Jurkat, Clone E6-1 (cell line): ENCODE data around the gene NREP.

ENCODE experiments used
- DNase-seq: peaks from one replicate; pipeline ENCODE4 v3.0.0-alpha.2; 2011; ENCODE audit warnings: low read depth, low spot score
- H3K4me3 ChIP-seq: 2 replicates; pipeline ENCODE4 v1.5.1; 2011; ENCODE audit warnings: mild to moderate bottlenecking, low read length, control low read depth, moderate library complexity

The NREP gene

GRCh38 chr5:111772456-111773122 lies 15.6 kb upstream of the NREP start:
- DNase-seq, result no peak
- no peak overlapping the region for H3K4me3 ChIP-seq

DNA sequence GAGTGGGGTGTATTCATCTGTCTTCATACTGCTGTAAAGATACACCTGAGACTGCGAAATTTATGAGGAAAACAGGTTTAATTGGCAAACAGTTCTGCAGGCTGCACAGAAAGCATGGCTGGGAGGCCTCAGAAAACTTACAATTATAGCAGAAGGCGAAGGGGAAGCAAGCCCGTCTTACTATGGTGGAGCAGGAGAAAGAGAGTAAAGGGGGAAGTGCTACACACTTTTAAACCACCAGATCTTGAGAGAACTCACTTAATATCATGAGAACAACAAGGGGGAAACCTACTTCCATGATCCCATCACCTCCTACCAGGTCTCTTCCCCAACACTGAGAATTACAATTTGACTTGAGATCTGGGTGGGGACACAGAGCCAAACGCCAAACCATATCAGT lies 12.5 kb upstream of the NREP start:
- DNase-seq, result no peak
- H3K4me3 ChIP-seq, result no peak overlapping the region

DNA sequence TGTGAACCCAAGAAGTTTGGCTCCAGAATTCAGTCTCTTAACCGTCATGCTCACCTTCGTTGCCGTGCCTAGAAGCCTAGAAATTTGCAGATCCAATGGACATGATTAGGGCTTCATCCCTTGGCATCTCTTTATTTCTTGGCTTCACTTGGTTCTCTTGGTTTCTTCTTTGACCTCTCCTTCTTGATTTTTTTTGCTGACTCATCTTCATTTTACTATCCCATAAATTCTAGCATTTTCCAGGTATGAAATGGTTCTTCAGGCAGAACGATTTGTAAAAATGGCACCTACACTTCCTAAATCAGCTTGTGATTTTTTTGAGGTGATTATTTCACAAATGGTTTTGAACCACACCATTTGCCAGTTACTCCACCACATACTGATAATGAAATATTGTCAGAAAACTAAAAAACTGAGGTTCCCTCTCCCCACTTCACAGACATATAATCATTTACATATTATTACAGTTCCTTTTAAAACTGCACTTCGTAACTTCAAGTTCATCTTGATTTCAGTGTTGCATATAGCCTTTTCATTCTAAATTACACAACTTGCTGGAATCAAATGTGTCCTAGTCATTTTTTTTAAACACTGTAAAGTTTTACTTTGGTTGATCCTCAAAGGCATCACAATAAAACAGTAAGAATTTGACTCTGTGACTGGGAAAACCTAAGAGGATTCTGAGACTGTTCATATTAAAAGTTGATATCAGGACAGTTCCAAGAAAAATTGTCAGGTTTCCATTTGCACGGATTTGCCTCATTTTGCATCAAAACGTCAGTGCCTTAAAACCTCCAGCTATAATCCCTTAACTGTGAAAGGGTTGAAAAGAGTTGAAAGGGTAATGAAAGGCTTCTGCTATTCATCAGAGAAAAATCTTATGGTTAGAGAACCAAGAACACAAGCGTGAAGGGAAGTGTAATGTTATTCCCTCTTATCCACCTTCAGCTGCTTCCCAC lies 8.9 kb upstream of the NREP start:
- no peak overlapping the region for H3K4me3 ChIP-seq
- DNase-seq, result no peak

GRCh38 chr5:111764019-111764418 lies 7.0 kb upstream of the NREP start:
- no peak for DNase-seq
- H3K4me3 ChIP-seq, result no peak overlapping the region

GRCh38 chr5:111762895-111763294 lies 5.9 kb upstream of the NREP start:
- no peak overlapping the region for H3K4me3 ChIP-seq
- no peak for DNase-seq

DNA sequence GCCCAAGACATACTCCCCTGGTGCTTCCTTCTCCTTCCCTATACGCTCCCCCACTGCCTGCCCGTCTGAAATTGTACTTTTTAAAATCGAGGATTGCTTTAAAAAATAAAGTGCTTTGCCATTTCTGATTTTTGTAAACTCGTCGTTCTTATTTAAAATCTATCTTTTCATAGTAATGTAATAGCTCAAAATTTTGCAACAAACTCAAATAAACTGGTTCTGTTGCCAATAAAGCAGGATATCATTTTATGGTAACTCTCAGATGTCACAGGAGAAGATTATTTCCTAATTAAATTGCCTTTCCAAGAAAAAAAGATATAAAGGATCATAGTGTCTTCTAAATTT lies 1.3 kb upstream of the NREP start:
- peak overlapping the region; percentile 61 for H3K4me3 ChIP-seq
- no peak for DNase-seq

- peak; percentile 87 for DNase-seq
- H3K4me3 ChIP-seq, result peak overlapping the region; percentile 88
Observed at GRCh38 chr5:111757355-111758283, 625 bp upstream of the NREP start.

DNA sequence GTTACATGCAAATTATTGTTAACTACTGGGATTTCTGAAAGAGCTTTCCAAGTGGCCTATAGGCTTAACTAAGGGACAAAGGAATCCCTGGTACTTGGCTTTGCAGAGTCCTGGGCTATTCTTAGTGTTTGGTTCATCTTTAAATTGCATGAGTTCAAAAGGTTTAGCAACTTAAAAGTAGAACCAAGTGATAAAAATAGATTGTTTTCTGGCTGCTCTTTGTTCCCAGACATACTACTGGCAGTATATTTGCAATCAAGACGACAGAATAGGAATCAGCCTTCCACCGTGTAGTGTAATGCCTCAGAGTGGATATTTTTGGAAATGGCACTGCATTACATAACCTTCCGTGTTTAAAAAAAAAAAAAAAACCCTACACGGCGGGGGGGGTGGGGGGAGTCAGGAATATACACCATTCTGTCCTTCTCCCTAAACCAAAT lies 1.0 kb downstream of the NREP start:
- H3K4me3 ChIP-seq, result peak overlapping the region; percentile 88
- DNase-seq, result no peak

DNA sequence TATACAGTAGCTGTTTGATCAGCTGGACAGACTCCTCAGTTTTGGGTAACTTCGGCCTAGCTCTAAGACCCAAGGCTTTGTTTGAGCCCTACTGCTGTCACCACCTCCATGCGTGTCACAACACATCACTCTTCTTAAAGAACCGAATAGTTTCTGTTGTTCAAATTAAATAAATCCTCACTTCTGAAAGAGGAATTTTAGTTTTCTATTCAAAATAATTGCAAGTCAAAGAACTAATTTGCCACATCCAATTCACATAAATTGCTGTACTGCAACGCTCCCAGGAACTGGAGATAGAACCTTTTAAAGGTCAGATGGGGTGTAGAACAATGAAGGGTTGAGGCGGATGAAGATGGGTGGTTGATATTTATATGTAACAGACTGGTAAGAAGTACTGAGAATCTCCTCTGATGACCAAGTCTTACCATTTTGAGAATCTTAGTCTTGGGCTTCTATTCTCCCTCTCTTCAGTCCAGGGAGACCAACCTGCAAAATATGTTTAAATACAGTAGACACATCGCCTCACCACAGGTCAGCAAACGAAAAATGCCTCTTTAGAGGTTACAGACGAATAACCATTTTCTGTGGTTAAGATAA lies 1.6 kb downstream of the NREP start:
- no peak for DNase-seq
- H3K4me3 ChIP-seq, result peak overlapping the region; percentile 88

GRCh38 chr5:111753884-111754589 lies 3.0 kb downstream of the NREP start:
- DNase-seq, result no peak
- H3K4me3 ChIP-seq, result no peak overlapping the region

- DNase-seq, result no peak
- no peak overlapping the region for H3K4me3 ChIP-seq
Observed at GRCh38 chr5:111752426-111752965, 4.5 kb downstream of the NREP start.

DNA sequence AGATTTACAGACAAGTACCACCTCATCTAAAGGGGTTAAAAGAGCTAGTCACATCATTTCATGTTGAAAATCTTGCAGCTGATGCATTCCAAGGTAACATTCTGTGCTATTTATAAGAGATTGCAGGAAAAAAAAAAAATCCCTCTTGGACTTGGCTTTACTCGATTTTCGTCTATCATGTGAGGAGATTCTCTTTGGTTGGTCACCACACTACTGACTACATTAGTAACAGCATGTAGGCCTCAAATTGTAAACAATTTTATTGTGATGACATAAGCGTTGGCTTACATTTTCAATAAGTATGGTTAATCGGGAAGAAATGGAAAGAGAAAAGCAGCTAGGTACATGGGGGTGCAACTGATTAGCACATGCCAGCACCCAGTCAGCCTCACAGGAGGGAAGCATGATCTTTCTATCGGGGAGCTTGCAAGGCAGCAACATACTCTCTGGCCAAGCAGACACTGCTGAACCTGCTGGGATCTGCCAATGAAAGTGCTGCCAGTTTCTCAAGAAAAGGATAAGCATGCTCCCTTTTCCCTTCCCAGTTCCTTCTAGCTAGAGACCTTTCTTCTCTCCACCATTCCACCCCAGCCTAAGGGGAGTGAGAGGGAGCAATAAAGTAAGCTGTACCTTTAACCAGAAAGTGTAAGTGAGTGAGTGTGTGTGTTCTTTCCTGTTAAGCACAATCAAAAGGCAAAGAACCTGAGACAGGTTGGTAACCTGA lies 7.5 kb downstream of the NREP start:
- H3K4me3 ChIP-seq, result no peak overlapping the region
- DNase-seq, result no peak

DNA sequence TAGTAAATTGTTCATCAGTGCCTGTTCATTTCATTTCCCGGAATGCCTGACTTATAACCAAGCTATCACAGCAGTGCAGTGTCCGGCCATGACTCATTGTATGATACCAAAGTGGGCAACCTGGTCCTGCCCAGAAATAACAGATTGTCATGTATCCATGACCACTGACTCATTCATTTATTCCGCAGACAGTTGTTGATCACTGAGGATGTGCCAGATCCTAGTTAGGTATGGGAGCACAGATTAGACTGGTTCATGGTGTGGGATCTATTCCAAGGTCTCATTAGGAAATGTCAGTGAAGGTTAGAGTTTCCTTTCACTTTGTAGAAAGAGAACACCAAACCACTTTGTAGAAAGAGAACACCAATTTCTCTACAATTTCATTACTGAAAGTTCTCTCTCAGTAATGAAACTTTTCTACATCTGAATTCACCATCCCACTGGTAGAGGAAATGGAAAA lies 8.7 kb downstream of the NREP start:
- DNase-seq, result no peak
- H3K4me3 ChIP-seq, result no peak overlapping the region

DNA sequence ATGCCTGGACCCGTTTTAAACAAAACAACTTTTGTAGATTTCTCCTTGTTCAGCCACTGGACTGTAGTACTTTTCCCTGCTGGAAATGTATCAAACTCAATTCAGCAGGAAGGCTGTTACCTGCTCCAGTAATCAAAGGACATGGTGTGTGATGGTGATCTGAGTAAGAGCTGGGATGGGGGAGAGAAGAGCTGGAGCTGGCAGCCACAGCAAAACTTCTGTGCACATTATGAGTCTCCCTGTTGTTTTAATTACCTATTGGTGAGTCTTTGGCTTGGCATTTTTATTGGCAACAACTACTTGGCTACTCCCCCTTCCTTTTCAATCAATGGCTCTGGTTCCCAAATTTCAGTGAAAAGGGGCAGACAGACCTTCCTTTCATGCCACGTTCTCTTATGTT lies 9.7 kb downstream of the NREP start:
- no peak overlapping the region for H3K4me3 ChIP-seq
- DNase-seq, result no peak

- H3K4me3 ChIP-seq, result no peak overlapping the region
- DNase-seq, result no peak
Observed at GRCh38 chr5:111746791-111747190, 10.2 kb downstream of the NREP start.

GRCh38 chr5:111745075-111745739 lies 11.8 kb downstream of the NREP start:
- no peak for DNase-seq
- no peak overlapping the region for H3K4me3 ChIP-seq

DNA sequence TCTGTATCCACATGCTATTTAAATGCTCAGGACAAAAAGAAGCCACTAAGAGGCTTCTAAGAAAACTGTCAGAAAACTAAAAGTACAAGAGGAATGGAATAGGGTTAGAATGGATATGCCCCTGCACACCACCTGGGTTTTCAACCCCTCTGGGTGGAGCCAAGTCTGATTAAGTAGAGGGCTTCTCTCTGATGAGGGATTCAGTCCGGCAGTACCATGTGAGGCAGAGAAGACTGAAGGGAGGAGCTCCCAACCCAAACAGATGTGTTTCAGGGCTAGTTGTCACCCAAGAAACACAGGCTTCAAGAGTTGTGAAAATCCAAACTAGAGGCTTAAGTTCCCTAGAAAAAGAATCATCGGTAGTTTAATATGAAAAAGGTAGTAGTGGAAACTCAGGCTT lies 12.5 kb downstream of the NREP start:
- no peak for DNase-seq
- no peak overlapping the region for H3K4me3 ChIP-seq
